GM21381 (cell line): ENCODE data around the gene EPOP.
A peak's percentile ranks its signal among the peaks of the same experiment; 100 is the strongest.

ENCODE experiments used
- ATAC-seq: cut with Tn5 transposase; IDR thresholded peaks from one replicate; pipeline ENCODE4 v1.9.1; 2021; ENCODE audit warnings: mild to moderate bottlenecking, moderate library complexity; ENCODE audit not compliant: unreplicated experiment

EPOP gene

GRCh38 chr17:38706505-38707216 is 31.9 kb upstream of the EPOP start:
- no peak for ATAC-seq

GRCh38 chr17:38705803-38706504 is 31.2 kb upstream of the EPOP start:
- ATAC-seq: no peak

GRCh38 chr17:38705523-38705802 is 30.7 kb upstream of the EPOP start:
- ATAC-seq: no peak

GRCh38 chr17:38704606-38705522 is 30.1 kb upstream of the EPOP start, which contains the start of gene MLLT6:
MLLT6 (plus strand) TSS chr17:38705273; CDS start chr17:38705633, 360 bp downstream.
- no peak for ATAC-seq

GRCh38 chr17:38703742-38704605 is 29.2 kb upstream of the EPOP start:
- no peak for ATAC-seq

GRCh38 chr17:38702916-38703741 is 28.4 kb upstream of the EPOP start:
- no peak for ATAC-seq

- ATAC-seq: peak; percentile 32
Measured at GRCh38 chr17:38702166-38702915, 27.6 kb upstream of the EPOP start.

- ATAC-seq: peak; percentile 19
Measured at GRCh38 chr17:38701504-38702165, 26.9 kb upstream of the EPOP start.

GRCh38 chr17:38698760-38699159 is 24.0 kb upstream of the EPOP start:
- ATAC-seq: no peak

- no peak for ATAC-seq
Measured at GRCh38 chr17:38697061-38697820, 22.5 kb upstream of the EPOP start.

GRCh38 chr17:38693700-38694329 is 19.1 kb upstream of the EPOP start:
- no peak for ATAC-seq

GRCh38 chr17:38691154-38691553 is 16.4 kb upstream of the EPOP start:
- no peak for ATAC-seq

GRCh38 chr17:38690386-38690785 is 15.6 kb upstream of the EPOP start:
- no peak for ATAC-seq

- ATAC-seq: no peak
Measured at GRCh38 chr17:38687286-38687685, 12.5 kb upstream of the EPOP start.

- ATAC-seq: no peak
Measured at GRCh38 chr17:38685491-38685890, 10.7 kb upstream of the EPOP start.

GRCh38 chr17:38681096-38681495 is 6.3 kb upstream of the EPOP start:
- ATAC-seq: no peak

GRCh38 chr17:38677819-38678218 is 3.1 kb upstream of the EPOP start:
- no peak for ATAC-seq
